ENCODE results near the gene SCEL. TPM values are rescaled to one million over a fixed set of nuclear protein-coding genes. Genes with fewer than 3 reads are reported as not detected.
A peak's percentile ranks its signal among the peaks of the same experiment; 100 is the strongest.
"Not testable (repeated sequence)": the region's sequence is repeated elsewhere in the genome, so short reads cannot be mapped to it uniquely, and the experiment has no call there.

SCEL gene
- polyA plus RNA-seq, 1 donor = not detected

DNA sequence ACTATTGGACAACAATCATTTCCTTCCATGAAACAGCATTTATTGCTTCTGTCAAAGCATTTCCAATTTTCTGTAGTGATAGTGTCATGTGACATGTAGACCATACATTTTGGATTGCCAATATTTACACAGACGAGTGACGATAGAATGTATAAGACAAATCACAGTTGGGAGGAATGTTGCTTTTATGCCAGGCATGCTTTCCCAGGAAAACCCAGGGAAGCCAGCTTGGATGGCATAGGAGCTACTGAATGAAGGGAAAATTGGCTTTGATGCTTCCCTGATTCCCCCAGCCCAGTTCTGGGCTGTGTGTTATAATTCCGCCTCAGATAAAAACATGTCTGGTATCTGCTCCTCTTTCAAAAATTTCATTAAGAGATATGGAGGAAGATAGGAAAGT lies 22.5 kb downstream of the SCEL start:
- DNase-seq (ENCODE audit: low read depth) = no peak

DNA sequence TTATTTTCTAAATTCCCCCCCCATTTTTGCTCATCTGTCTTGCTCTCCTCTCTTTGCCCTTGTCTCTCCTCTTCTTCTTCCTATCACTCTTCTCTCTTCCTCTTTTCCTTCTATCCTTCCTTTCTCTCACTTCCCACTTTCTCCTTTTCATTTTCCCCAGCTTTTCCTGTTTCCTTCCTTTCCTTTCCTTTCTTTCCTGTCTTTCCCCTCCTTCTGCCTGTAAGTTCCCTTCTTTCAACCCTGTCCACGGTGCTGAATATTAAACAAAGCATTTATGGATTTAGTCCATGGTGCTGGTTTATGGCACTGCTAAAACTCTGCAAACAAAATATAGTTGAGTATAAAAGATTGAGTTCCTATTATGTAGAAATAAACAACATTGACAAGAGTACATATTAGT lies 27.6 kb downstream of the SCEL start:
- DNase-seq (ENCODE audit: low read depth) = peak; percentile 28

DNA sequence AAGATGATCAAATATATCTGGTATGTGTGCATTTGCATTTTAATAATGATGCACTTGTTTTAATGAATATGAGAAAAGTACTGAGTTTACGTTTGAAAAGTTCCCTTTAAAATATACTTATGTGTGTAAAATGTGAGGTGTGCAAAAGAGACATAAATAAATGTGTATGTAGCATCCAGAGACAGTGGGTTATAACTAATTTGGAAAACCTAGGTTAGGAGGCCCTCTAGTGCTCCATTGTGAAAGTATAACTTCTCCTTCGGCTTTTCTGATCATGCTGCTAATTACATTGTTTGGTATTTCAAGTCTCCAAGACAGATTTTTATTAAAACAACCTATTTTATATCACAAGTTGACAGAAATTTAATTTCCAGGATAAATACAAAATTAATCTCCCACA lies 30.1 kb downstream of the SCEL start:
- DNase-seq (ENCODE audit: low read depth) = no peak

DNA sequence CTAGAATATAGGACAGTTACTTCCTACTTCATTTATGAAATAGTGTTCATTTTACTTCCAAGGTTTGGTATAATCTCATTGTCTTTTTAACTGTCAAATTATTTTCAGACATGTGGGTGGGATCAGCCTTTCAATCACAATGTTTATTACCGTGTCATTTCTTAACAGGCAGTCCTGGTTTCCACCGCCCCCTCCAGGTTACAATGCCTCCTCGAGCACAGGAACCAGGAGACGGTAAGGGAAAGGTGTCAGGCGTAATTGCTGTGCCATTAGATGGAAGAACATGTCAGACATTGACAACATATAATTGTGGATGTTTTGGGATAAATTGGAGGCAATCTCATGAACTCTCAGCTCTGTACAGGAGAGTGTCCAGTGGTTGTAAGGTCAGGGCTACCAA lies 36.5 kb downstream of the SCEL start:
- DNase-seq (ENCODE audit: low read depth) = no peak

DNA sequence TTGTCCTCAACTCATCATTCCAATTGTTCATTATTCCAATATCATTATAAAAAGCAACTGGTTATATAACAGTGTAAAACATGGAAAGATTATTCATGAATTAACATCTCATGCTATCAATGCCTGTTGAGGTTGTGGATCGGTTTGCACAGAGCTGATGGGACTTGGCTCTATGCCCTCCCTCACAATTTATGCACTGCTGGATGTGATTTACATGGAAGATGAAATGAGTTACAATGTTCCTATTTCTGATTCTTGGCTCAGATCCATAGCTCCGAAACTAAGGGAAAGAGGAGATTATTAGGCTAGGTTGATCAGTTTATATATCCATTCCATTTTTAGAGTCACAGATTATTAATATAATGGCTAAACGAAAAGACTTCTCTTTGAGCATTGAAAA lies 38.6 kb downstream of the SCEL start:
- no peak for DNase-seq (ENCODE audit: low read depth)

DNA sequence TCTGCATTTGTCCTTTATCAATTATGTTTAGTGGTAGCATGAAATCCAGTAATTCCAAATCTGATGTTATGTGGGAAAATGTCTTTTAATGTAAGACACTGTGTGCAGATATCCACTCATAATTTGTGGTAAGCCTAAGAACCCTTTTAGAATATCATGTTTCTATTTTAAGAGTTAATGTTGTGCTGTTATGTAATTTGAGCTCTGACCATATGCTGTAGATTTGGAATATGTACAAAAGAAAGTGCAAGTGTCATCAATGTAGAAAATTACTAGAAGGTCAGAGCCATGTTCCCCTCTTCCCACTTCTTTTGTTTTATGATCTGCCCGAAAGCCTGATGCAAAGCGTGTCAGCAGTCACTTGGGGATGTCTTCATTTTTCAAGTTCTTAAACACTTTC lies 44.5 kb downstream of the SCEL start:
- no peak for DNase-seq (ENCODE audit: low read depth)

DNA sequence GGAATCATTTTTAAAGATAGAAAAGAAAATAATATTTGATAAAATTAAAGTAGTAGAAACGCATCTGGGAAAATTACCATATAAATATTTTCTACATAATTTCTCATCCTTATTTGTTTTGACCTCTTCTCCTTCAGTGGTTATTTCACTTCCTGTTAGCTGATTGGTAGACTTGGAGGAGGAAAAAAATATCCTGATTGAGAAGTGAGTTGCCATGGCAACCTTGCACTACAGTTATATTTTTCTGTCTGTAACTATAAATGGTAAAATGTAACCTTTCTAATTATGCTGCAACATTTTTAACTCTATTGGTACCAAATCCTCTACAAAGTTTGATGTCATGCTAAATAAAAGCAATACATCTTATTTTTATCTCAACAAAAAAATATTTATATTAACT lies 45.2 kb downstream of the SCEL start:
- no peak for DNase-seq (ENCODE audit: low read depth)

DNA sequence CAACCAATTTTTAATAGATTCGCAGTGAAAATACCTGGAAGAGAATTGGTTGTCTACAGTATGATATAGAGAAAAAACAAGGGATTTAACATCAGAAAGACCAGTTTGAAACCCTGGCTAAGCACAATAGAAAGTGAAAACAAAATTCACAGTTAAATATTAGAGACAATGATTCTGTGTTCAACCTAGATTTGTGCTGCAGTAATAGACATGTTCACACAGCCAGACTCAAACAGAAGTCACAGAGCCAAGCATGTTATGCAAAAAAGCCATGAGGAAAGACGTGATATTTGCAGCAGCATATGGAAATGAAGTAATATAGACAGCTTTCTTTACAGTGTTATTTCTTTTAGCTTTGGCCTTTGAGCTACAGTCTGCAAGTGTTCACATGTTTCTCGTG lies 48.1 kb downstream of the SCEL start:
- DNase-seq (ENCODE audit: low read depth) = no peak

DNA sequence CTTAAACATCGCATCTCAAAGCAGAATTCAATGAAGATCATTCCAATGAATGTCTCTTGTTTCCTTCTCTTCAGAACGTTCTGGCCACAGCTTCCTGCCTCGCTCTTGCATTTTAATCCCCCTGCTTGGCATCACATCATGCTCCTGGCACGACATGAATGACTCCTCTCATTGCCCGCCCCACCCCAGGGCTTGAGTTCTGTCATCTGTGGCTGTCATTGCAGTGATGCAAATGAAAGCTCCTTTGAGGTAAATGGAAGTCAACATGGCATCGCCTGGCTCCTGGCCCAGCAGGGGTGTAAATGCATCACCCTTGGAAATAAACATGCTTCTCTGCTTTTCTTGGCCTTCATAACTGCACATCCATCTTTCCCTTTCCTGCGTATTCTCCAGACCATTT lies 48.6 kb downstream of the SCEL start:
- no peak for DNase-seq (ENCODE audit: low read depth)

DNA sequence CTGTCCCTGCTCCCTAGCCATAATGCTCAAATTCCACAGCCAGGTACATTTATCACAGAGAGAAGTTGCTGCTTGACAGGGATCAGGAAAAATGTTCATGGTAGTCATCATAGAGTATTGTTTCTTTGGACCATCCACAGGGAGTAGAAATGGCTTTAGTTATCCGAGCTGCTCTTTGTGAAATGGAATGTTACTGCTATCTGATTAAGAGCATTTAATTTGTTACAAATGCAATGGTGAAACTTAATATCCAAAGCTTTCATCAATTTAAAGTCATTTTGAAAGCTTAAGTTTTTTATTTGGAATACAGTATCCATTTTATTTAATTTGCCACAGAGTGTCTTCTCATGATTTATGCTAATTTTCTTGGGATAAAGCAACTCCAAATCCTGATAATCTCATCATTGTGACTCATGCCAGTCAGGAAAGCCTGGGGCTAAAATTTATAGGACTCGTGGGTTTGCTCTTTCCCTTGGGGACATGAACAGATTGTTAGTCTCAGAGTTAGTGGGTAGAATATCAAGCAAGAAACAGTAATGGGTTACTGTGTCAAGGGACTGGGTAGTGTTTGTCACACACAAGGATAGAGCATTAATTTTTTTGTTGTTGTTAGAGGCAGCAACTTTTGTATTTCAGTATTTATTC lies 59.8 kb downstream of the SCEL start:
- no peak for DNase-seq (ENCODE audit: low read depth)

DNA sequence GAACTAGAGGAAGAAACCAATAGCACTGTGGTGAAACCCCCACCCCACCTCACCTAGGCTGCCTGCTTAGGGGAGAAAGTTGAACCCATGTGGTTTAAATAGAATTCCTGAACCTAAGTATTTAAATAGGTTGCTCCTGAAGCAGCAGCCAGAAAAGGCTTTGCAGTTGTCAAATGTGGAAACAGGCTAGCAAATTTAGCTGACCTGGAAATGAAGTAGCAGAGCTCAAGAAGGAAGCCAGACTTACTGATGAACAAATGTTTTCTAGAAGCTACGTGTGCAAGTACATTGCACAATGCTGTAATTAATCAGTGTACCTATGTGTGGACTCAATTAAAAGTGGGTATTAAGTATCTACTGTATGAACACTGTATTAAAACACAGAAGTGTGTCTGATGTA lies 61.3 kb downstream of the SCEL start:
- no peak for DNase-seq (ENCODE audit: low read depth)

DNA sequence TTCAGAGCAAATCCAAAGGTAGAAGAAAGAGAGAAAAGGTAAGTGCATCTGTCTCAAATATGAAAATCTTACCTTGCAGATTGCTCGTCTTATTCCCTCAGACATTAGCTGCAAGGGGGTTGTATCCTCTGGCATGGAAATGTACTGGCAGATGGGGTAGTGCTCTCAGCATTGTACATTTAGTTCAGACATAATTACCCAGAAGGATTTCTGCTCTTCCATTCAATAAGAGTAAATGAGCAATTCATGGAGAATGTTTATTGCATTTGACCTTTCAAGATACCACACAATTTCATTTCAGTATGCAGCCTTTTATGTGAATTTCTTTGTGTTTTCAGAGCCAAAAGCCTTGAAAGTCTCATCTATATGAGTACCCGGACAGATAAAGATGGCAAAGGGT lies 63.8 kb downstream of the SCEL start:
- DNase-seq (ENCODE audit: low read depth) = no peak

DNA sequence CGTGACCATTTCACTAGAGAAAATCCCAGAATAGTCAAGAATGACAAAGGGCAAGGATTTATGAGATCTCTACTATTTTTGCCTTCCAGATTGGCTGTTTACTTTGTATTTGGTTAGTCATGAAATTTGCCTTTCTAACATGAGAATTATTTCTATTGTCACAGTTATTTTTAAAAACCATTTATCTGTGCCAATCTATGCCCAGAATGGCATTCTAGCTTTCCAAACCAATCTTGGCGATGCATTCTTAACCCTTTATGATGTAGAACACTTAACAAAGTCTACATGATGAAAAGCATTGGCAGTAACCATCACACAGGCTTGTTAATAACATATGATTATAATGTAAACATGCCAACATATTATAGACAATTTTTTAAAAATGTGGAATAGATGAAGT lies 65.2 kb downstream of the SCEL start:
- no peak for DNase-seq (ENCODE audit: low read depth)

DNA sequence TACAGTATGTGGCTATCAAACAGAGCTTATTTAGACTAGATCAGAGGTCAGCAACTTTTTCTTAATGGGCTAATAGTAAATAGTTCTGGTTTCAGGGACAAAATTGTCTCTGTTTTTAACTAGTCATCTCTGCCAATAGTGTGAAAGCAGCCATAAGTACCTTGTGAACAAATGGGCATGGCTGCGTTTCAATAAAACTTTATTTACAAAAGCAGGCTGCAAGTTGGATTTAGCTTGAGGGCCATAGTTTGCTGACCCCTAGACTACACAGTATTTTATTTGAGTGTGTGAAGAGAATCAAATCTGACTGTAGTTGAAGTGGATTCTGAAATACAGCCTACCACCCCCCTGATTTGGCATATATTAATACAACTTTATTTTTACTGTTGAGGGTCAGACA lies 75.6 kb downstream of the SCEL start:
- no peak for DNase-seq (ENCODE audit: low read depth)

DNA sequence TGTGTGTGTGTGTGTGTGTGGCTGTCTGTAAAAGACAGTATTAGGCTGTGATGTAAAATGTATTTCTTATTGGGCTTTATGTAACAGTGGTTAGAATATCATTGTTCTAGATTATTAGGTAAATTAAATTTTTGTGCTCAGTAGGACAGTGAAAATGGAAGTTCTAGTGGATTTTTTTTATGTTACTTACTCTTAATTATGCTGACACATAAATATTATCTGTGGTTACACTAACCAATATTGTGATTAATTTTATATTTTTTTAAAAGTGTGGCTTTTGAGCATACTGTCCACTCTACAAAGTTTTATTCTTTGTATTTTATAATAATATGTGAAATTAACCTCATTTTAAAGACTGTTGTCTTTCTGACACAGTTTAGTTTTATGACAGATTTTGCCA lies 80.5 kb downstream of the SCEL start:
- DNase-seq (ENCODE audit: low read depth) = no peak

DNA sequence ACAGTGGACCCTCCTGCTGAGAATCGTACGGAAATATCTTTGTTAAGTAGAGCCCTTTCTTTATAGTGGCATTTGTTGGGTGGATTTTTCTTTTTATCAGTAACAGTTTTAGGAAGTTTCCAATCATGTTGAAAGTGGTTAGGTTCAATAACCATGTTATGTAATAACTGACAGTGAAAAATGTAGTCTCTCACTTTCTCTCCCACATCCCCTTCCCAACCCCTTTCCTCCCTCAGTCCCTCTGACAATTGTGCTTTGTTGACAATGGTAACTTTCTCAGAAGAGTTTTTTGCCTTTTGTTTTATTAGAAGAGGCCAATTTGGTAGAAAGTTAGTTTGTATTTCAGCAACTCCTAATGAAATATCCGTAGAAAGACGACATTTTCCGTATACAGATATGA lies 84.1 kb downstream of the SCEL start:
- no peak for DNase-seq (ENCODE audit: low read depth)

DNA sequence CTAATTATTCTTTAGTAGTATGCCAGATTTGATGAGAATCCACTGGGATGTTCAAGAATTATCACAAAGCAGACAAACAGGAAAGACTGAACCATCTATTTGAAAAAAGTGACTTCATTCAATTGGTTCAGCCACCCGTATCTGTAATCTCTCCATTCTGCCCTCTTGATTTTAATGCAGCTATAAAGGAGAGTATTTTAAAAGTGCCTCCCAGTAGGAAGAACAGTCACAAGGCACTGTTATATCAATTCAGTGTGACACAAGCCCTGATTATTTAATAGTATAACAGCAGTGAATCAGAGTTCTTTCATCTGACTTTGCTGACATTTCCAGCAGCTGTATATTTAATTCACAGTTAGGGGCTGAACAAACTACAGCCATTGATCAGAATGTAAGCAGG lies 84.6 kb downstream of the SCEL start:
- no peak for DNase-seq (ENCODE audit: low read depth)

DNA sequence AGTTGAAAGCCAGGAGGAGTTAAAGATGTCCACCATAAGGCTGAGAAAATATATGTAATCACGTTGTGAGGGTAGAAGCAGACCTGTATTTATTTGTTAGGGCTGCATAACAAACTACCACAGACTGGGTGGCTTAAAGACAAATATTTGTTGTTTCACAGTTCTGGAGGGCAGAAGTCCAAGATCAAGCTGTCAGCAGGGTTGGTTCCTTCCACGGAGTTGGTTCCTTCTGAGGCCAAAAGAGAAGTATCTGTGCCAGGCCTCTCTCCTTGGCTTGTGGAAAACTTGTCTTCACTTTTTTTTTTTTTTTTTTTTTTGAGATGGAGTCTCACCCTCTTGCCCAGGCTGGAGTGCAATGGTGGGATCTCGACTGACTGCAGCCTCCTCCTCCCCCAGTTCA lies 88.3 kb downstream of the SCEL start:
- DNase-seq (ENCODE audit: low read depth) = no peak

DNA sequence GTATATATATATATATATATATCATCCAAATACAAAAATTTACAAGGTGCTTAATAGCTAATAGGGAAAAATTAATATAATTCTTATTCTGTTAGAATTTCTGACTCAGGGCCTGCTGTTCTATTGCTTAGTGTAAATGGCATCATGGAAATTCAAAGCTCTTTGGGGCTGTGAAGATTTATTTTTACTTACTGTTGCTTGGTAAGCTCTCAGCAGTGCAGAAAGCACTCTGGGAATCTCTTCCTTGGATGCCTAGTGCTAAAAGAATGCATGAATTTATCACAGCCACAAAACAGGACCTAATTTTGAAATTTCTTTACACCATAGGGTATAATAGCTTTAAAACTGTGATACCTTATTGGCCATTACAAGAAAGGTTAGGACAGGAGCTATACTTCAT lies 92.7 kb downstream of the SCEL start:
- DNase-seq (ENCODE audit: low read depth) = no peak

DNA sequence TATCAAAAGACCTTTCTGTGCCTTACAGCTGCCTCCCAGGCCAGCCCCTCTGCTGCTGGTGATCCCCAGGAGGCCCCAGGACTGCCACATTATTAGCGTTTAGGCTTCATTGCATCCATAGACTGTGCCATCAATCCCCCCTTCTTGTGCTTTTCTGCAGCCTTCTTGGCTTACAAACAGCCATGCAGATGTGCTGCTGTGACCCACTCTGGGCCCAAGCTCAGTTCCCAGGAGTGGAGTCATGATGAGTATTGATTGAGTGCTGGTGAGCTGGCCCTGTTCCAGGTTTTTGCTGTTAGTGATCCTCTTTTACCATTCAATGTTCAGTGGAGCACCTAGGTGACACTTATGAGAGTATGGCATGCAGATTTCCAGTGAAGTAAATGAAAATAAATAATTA lies 102.1 kb downstream of the SCEL start:
- no peak for DNase-seq (ENCODE audit: low read depth)

DNA sequence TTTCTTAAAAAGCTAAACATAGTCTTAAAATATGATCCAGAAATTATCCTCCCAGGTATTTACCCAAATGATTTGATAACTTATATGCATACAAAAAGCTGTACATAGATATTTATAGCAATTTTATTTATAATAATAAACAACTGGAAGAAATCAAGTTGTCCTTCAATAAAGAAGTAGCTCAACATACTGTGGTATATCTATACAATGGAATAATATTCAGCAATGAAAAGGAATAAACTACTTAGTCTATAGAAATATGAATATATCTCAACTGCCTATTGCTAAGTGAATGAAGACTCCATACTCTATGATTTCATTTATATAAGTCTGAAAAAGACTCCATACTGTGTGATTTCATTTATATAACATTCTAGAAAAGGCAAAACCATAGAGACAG lies 114.9 kb downstream of the SCEL start:
- no peak for DNase-seq (ENCODE audit: low read depth)

DNA sequence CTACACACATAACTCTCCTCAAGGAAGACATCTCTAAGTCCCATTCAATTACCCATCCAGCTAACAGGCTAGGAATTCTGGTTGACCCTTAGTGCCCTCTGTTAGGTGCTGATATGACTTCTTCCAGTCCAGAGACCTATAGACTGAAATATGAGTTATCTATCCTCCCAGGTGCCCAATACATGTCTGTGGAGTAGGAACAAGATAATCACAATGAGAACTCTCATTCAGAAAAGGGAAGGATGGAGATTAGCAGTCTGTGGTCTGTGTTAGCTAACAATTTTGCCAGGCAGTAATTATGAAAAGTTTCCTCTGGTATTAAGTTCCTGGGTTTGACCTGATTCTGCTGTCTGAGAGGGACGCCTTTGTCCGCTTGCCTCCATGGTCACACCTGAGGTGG lies 117.8 kb downstream of the SCEL start:
- no peak for DNase-seq (ENCODE audit: low read depth)

DNA sequence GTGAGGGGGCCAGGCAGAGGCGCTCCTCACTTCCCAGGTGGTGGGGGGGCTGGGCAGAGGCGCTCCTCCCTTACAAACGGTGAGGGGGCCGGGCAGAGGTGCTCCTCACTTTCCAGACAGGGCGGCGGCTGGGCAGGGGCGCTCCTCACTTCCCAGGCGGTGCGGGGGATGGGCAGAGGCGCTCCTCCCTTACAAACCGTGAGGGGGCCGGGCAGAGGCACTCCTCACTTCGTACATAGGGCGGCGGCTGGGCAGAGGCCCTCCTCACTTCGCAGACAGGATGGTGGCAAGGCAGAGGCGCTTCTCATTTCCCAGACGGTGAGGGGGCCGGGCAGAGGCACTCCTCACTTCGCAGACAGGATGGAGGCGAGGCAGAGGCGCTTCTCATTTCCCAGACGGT lies 124.5 kb downstream of the SCEL start:
- DNase-seq (ENCODE audit: low read depth) = not testable (repeated sequence)

DNA sequence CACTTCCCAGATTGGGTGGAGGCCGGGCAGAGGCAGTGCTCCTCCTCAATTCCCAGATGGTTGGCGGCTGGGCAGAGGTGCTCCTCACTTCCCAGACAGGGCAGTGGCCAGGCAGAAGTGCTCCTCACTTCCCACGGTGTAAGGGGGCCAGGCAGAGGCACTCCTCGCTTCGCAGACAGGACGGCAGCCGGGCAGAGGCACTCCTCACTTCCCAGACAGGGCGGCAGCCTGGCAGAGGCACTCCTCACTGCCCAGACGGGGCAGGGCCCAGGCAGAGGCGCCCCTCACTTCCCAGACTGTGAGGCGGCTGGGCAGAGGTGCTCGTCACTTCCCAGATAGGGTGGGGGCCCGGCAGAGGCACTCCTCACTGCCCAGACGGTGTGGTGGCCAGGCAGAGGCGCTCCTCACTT lies 125.3 kb downstream of the SCEL start:
- DNase-seq (ENCODE audit: low read depth) = no peak

DNA sequence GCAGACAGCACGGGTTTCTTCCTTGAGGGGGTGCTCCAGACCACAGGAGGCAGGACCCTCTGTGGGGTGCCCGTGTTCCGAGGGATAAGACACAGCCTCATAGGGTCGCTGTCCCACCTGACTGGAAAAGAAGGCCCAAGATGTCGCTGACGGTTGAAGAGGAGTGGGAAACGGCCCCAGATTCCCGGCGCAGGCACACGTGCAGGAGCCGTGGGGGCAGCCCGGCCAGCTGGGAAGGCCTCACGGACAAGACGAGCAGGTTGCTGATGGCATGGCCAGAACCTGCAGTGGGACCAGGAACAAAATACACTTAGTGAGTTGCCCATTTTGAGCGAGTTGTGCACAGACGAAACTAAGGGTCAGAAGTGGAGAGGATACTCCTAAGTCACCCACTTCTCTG lies 126.8 kb downstream of the SCEL start:
- not testable (repeated sequence) for DNase-seq (ENCODE audit: low read depth)
